Right ventricle myocardium superior (tissue), 1 donor: ENCODE results near the gene CALHM6. TPM values are rescaled to one million over a fixed set of nuclear protein-coding genes. Genes with fewer than 3 reads are reported as not detected.
"Not testable (repeated sequence)": the region's sequence is repeated elsewhere in the genome, so short reads cannot be mapped to it uniquely, and the experiment has no call there.

Source experiments
- ATAC-seq: fragments of 200-7000 bp; cut with Tn5 transposase; one replicate; pipeline ENCODE4 v1.9.1; 2020; ENCODE audit warnings: mild to moderate bottlenecking; ENCODE audit not compliant: poor library complexity
- DNase-seq: peaks from one replicate; pipeline ENCODE4 v3.0.0-alpha.2; 2020
- intact Hi-C: fragments of 100-400 bp; cut with DNase I; formaldehyde crosslinking; loops from one replicate; pipeline ENCODE4 v1.11.2; 2022
- total RNA-seq: library from RNA; stranded (reverse); fragmentation: NEBNext Ultra II Directional; extraction: Animal tissue kit (Norgen Biotek cat#: 25700); gene quantifications from one replicate; pipeline ENCODE4 v1.2.1, GENCODE V29; 2021
- donor health status: DM: no; HTN: yes; CAD: no; lungs with severe emphysema.

Gene CALHM6
- total RNA-seq, 1 donor from 2014 or later, result 1.4 TPM

- ATAC-seq (no peak), DNase-seq (peak; percentile 33)
- intact Hi-C loops, result no loop called here
Measured at GRCh38 chr6:116465246-116465645, 4.1 kb downstream of the CALHM6 start.

DNA sequence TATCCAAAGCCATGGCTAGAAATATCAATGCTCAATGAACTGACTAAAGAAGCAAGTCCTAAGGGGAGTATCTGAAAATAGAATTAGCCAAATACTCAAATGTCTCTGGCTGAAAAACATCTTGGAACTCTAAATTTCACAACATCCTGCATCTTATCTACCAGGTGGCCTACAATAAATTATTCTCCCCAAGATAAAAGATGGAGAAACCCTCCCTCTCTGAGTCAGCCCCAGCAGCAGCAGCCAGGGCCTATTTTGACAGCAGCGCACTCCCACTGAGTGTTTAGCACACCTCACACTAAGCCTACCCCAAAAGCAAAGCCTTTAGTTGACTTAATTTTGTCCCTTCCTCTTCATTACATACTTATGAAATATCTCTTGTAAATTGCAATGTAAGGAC, 5.9 kb downstream of the CALHM6 start:
- intact Hi-C loops, result no loop called here
- DNase-seq (no peak), ATAC-seq (no peak)

- ATAC-seq (peak; percentile 28), DNase-seq (no peak)
- intact Hi-C loops, result no loop called here
Measured at GRCh38 chr6:116467514-116467913, 6.3 kb downstream of the CALHM6 start.

- ATAC-seq (peak; percentile 85), DNase-seq (no peak)
- intact Hi-C loops, result no loop called here
Measured at GRCh38 chr6:116468293-116468692, 7.1 kb downstream of the CALHM6 start.

DNA sequence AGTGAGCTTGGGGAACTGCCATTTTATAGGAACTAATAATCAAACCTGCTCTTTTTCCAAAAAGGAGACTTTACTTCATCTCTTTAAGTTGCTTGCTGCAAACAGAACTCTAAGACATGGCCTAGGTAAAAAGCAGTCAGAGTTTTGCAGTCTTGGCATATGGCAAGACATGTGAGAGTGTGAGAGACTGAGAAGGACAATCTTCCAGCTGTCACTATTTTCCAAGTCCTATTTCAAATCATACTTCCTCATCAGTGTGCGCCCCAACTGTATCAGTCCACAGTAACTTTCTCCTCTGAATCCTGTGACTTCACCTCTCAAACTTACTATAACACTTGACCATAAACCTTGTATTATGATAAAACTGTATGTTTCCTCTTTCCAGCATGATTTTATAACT, 10.4 kb downstream of the CALHM6 start:
- ATAC-seq, result no peak
- DNase-seq, result no peak
- intact Hi-C loops, result no loop called here

DNA sequence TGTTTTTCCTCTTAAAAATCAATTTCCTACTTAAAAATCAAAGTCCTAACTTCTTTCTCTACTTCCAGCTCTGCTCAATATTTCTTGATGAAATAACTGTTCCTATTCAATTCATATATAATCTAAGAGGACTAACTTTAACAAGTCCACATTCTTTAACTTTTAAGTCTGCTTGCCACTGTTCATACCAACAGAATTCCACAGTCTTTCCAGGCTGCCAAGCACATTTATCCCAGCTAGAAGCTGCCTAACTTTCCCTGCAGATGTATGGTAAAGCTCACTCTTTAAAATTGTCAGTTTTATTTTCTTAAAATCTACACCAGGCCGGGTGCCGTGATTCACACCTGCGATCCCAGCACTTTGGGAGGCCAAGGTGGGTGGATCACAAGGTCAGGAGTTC, 11.5 kb downstream of the CALHM6 start:
- no peak for DNase-seq
- ATAC-seq, result no peak
- intact Hi-C loops, result no loop called here

- intact Hi-C loops, result no loop called here
- DNase-seq, result no peak
- no peak for ATAC-seq
Measured at GRCh38 chr6:116475141-116475540, 14.0 kb downstream of the CALHM6 start.

GRCh38 chr6:116476002-116476678, 15.0 kb downstream of the CALHM6 start:
- DNase-seq (no peak), ATAC-seq (peak; percentile 82)
- intact Hi-C loops, result no loop called here

DNA sequence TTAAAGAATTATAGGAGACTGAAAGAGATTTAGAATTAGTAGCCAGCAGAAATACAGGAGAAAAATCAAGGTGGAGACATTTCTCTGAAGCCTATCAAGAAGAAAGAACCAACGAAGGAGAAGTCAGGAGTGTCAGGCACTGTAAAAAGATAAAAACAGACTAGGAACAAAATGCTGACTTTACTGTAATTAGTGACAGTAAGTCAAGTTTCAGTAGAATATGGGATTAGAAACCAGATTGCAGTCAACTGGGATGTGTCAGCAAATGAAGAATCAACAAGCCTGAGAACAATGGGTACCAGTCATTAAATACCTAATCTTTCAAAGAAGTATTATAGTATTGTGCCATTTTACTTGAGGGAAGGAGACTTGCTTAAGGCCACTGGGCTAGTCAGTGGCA, 21.6 kb downstream of the CALHM6 start:
- no peak for ATAC-seq

GRCh38 chr6:116483616-116484015, 22.4 kb downstream of the CALHM6 start:
- ATAC-seq (no peak), DNase-seq (no peak)
- intact Hi-C loops, result no loop called here

More for the DNA sequence above, 21.6 kb downstream of the CALHM6 start:
- intact Hi-C loops, result no loop called here
- DNase-seq, result no peak

- intact Hi-C loops, result no loop called here
- ATAC-seq, result no peak
- DNase-seq, result no peak
Measured at GRCh38 chr6:116485559-116486184, 24.5 kb downstream of the CALHM6 start.

- no peak for ATAC-seq
- intact Hi-C loops, result no loop called here
- DNase-seq, result no peak
Measured at GRCh38 chr6:116491610-116492330, 30.6 kb downstream of the CALHM6 start.

GRCh38 chr6:116492331-116493067, 31.3 kb downstream of the CALHM6 start:
- ATAC-seq (no peak), DNase-seq (no peak)
- intact Hi-C loops, result no loop called here

- ATAC-seq, intact Hi-C loops: not testable (repeated sequence)
Measured at GRCh38 chr6:116495161-116495560, 34.0 kb downstream of the CALHM6 start.

DNA sequence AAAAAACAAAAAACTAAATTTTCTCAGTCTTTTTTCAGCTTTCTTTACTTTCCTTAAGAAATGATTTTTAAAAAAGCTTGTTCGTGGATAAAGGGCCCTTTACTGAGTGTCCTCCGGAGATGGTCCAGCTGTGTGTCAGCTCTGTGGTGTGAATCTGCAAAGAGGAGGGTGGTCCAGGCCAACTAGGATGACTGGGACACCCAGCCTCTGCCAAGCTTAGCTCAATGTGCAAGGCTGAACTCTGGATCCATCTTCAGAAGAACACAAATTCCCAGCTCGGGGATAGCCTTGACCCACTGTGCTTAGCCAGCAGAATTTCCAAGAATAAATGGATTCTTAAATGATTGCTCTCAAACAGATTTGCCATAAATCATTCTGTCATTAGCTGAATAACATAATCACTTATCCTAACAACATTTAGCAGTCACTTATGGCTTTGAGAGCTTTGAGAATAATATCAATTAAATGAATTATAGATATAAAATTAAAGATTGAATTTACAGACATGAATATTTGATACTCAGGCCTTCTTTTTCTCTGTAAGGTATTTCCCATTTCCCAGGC, 36.0 kb downstream of the CALHM6 start:
- ATAC-seq, result peak; percentile 49
- intact Hi-C loops, result no loop called here
- peak; percentile 43 for DNase-seq

More at GRCh38 chr6:116495161-116495560, 34.0 kb downstream of the CALHM6 start:
- not testable (repeated sequence) for DNase-seq

DNA sequence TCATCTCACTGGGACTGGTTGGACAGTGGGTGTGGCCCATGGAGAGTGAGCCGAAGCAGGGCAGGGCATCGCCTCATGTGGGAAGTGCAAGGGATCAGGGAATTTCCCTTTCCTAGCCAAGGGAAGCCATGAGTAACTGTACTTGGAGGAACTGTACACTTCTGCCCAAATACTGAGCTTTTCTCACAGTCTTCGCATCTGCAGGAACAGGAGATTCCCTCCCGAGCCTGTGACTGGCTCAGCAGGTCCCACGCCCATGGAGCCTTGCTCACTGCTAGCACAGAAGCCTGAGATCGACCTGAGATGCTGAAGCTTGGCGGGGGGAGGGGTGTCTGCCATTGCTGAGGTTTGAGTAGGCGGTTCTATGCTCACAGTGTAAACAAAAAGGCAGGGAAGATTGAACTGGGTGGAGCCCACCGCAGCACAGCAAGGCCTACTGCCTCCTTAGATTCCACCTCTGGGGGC, 39.8 kb downstream of the CALHM6 start:
- no peak for DNase-seq
- ATAC-seq, result no peak
- intact Hi-C loops, result no loop called here

- no peak for DNase-seq
- no peak for ATAC-seq
- intact Hi-C loops, result no loop called here
Measured at GRCh38 chr6:116507324-116507723, 46.1 kb downstream of the CALHM6 start.

DNA sequence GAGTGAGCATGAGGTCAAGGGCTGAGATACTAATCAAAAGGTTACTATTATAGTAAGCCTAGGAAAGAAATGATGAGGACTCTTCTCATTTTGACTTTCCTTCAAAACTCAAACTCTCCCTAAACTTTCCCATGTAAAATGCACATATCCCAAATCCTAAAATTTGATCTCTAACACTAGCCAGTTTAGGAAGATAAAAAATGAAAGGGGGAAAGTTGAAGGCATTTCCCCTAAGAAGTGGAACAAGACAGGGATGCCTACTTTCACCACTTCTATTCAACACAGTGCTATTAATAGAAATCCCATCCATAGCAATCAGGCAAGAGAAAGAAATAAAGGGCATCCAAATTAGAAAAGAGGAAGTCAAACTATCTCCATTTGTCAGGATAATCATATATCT, 47.4 kb downstream of the CALHM6 start:
- intact Hi-C loops, result no loop called here
- ATAC-seq (no peak), DNase-seq (no peak)
